ENCODE data around the gene OR2T34. TPM values are rescaled to one million over a fixed set of nuclear protein-coding genes. Genes with fewer than 3 reads are reported as not detected.
A peak's percentile ranks its signal among the peaks of the same experiment; 100 is the strongest.
"Not testable (repeated sequence)": the region's sequence is repeated elsewhere in the genome, so short reads cannot be mapped to it uniquely, and the experiment has no call there.

Gene OR2T34
- polyA plus RNA-seq, result not detected

DNA sequence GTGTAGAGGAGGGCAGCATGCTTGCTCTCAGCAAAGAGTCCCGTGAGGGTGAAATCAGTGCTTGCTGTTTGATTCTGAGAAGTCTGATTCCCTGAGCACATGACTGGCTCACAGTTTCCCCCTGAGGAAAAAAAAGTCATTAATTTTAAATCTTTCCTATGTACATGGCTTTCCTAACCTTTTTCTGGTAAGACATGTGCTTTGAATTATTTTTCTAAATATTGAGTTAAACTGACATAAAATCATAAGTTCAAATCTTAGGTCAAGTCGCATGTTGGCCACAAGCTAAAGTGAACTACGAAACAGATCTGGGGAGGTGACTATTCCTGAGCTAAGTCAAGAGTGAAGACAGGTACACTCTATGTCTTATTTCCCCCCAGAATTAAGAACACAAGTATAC lies at the start of gene OR2T34:
Gene OR2T34, minus strand, starts transcription at position 101 of the 400 bp plus-strand sequence. Its CDS starts 0 bp downstream, at position 101.
- H3K27ac Mint-ChIP-seq, result not testable (repeated sequence)

DNA sequence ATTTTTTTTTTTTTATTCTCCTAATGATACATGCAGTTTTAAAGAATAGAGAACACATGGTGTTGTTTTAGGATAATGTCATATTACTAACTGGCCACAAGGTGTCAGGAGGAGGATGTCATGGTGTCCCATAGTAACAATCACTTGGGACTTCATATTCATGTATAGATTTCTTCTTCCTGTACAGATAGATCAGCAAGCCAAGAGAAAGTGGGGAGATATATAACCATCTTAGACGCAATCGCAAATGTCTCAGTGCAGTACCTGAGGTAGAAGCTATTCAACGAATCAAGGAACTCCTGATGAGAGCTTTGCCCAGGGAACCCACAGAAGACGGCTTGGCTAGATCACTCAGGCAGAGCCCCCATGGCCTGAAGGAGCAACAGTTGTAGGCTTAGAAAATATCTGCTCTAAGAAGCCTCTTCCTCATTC lies 48.0 kb upstream of the OR2T34 start:
- Mint-ChIP-seq H3K9me3 (no peaks in the 10 kb centered on the region), H3K4me3 (peak overlapping the region in 3 of 4 donors; percentile 38 to 57 (median 49)), H3K4me1 (peaks cover 6 to 14% (median 9%) of the 10 kb centered on the region in 3 donors), H3K27me3 (no peaks in the 10 kb centered on the region), H3K27ac (peak overlapping the region; percentile 32 to 88 (median 83)), H3K36me3 (no peaks in the 10 kb centered on the region)

More for the DNA sequence above, at the start of gene OR2T34:
- not testable (repeated sequence) for H3K36me3 Mint-ChIP-seq, H3K9me3 Mint-ChIP-seq, H3K4me1 Mint-ChIP-seq, H3K27me3 Mint-ChIP-seq, H3K4me3 Mint-ChIP-seq

GRCh38 chr1:248621770-248622169 lies 47.2 kb upstream of the OR2T34 start:
- peaks cover 6 to 14% (median 9%) of the 10 kb centered on the region in 3 donors for H3K4me1 Mint-ChIP-seq
- H3K27ac Mint-ChIP-seq, result no peak overlapping the region
- H3K4me3 Mint-ChIP-seq, result no peak overlapping the region

GRCh38 chr1:248618878-248619277 lies 44.3 kb upstream of the OR2T34 start:
- H3K27me3 Mint-ChIP-seq, result no peaks in the 10 kb centered on the region
- H3K36me3 Mint-ChIP-seq, result peaks cover 3% of the 10 kb centered on the region
- H3K9me3 Mint-ChIP-seq, result peaks cover 0 to 1% (median 0%) of the 10 kb centered on the region in 3 donors
- H3K4me3 Mint-ChIP-seq, result no peak overlapping the region
- H3K4me1 Mint-ChIP-seq, result peaks cover 6 to 14% (median 9%) of the 10 kb centered on the region in 3 donors
- no peak overlapping the region for H3K27ac Mint-ChIP-seq

More at GRCh38 chr1:248621770-248622169, 47.2 kb upstream of the OR2T34 start:
- no peaks in the 10 kb centered on the region for H3K36me3 Mint-ChIP-seq
- no peaks in the 10 kb centered on the region for H3K27me3 Mint-ChIP-seq
- peaks cover 0 to 1% (median 0%) of the 10 kb centered on the region in 3 donors for H3K9me3 Mint-ChIP-seq

- Mint-ChIP-seq H3K27me3 (no peaks in the 10 kb centered on the region), H3K4me1 (peaks cover 6 to 14% (median 9%) of the 10 kb centered on the region in 3 donors), H3K9me3 (peaks cover 0 to 1% (median 0%) of the 10 kb centered on the region in 3 donors), H3K36me3 (peaks cover 3% of the 10 kb centered on the region), H3K27ac (no peak overlapping the region), H3K4me3 (no peak overlapping the region)
Observed at GRCh38 chr1:248618119-248618518, 43.6 kb upstream of the OR2T34 start.

DNA sequence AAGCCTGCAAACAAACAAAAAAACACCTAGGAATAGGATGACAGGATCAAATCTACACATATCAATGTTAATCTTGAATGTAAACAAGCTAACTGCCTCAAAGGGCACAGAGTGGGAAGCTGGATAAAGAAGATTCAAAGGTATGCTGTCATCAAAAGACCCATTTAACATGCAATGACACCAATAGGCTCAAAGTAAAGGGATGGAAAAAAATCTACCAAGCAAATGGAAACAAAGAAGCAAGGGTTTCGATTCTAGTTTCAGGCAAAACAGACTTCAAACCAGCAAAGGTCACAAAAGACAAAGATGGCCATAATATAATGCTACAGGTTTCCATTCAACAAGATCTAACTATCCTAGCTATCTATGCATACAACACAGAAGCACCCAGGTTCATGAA lies 39.2 kb upstream of the OR2T34 start:
- Mint-ChIP-seq H3K36me3 (peaks cover 3% of the 10 kb centered on the region), H3K4me1 (peaks cover 0 to 4% (median 2%) of the 10 kb centered on the region in 3 donors), H3K27ac (no peak overlapping the region), H3K4me3 (no peak overlapping the region), H3K27me3 (no peaks in the 10 kb centered on the region), H3K9me3 (peaks cover 0 to 1% (median 0%) of the 10 kb centered on the region in 3 donors)

DNA sequence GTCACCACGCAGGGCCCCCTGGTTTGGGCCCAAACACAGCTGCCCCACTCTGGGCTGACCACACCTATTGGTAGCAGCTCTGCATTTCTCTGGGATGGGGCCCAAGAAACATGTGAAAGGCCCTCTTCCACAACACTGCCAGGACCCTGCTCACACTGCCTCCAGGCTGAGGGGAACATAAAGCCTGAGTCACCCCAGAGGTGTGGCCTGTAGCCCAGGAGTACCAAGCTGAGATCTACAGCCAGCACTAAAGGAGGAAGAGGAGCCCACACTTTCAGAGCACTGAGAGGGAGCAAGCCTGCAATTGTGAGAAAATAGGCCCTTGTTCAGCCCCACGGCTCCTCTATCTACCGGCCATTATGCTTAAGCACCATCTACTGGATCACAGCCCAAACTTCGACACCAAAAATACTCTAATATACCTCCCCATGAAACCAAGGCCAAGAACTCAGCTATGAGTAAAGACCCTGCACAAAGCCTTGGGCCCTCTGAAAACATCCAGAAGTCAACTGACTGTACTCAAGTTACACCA lies 37.4 kb upstream of the OR2T34 start:
- no peak overlapping the region for H3K4me3 Mint-ChIP-seq
- peak overlapping the region in 1 of 3 donors; percentile 6 for H3K27ac Mint-ChIP-seq
- H3K36me3 Mint-ChIP-seq, result peaks cover 3% of the 10 kb centered on the region
- no peaks in the 10 kb centered on the region for H3K4me1 Mint-ChIP-seq
- peaks cover 0 to 1% (median 0%) of the 10 kb centered on the region in 3 donors for H3K9me3 Mint-ChIP-seq
- H3K27me3 Mint-ChIP-seq, result no peaks in the 10 kb centered on the region

DNA sequence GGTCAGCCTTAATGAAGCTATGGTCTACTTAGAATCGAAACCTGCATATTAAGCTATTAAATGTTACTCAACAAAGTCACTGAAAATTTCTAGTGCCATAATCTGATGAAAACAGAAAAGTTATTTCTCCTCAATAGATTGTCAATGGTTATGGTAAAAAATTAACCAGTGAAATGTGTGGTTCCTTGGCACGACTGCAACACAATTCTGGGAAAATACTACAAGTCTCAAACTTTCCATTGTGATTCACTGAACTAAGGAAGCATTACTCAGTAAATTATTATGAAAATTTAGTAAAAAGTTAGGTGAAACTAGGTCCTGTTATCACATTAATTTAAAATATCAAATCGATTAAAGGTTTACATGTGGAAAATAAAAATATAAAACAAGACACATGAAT lies 35.7 kb upstream of the OR2T34 start:
- no peak overlapping the region for H3K27ac Mint-ChIP-seq
- H3K36me3 Mint-ChIP-seq, result peaks cover 3% of the 10 kb centered on the region
- no peak overlapping the region for H3K4me3 Mint-ChIP-seq
- H3K4me1 Mint-ChIP-seq, result no peaks in the 10 kb centered on the region
- H3K27me3 Mint-ChIP-seq, result no peaks in the 10 kb centered on the region
- H3K9me3 Mint-ChIP-seq, result no peaks in the 10 kb centered on the region

DNA sequence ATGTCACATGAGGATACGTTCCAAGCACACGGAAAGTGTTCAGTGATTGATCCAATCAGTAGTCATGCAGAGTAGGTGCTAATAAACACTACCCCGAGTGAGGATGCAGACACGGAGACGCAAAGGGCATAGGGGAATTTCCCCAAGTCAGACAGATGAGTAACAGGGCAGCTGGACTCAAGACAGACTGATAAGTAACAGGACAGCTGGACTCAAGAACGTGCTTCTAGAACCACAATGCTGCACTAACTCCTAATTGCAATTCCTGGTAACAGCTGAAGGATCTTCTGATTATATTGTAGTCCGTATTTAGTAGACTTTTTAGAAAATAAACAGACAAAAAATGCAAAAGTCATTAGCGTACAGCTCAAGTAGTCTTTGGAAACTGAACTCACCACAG lies 24.8 kb upstream of the OR2T34 start:
- peaks cover 0 to 4% (median 4%) of the 10 kb centered on the region in 3 donors for H3K4me1 Mint-ChIP-seq
- peaks cover 0 to 9% (median 0%) of the 10 kb centered on the region in 3 donors for H3K9me3 Mint-ChIP-seq
- H3K27me3 Mint-ChIP-seq, result no peaks in the 10 kb centered on the region
- H3K36me3 Mint-ChIP-seq, result no peaks in the 10 kb centered on the region
- H3K27ac Mint-ChIP-seq, result no peak overlapping the region
- H3K4me3 Mint-ChIP-seq, result no peak overlapping the region

DNA sequence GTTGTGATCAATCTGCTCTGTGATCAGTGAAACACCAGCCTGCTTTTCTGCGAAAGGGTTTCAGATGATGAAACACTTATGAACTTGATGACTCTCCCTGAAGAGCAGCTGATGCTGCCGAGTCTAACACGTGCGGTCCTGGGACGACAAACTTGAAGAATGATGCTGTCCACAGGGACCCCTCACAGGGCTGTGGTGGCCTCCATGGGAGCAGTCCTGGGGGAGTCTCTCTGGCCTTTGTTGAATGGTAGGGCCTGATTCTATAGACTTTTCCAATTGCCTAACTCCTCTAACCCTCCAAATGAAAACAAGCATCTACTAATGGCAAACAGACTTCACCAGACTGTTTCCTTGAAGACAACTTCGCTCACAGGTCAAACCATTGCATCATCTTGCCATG lies 23.0 kb upstream of the OR2T34 start, which contains the start of gene OR2T10:
Gene OR2T10, minus strand, starts transcription at position 112 of the 400 bp plus-strand sequence. CDS start 3,932 bp downstream, outside the sequence.
- Mint-ChIP-seq H3K27me3 (no peaks in the 10 kb centered on the region), H3K36me3 (no peaks in the 10 kb centered on the region), H3K9me3 (peaks cover 0 to 7% (median 0%) of the 10 kb centered on the region in 3 donors), H3K4me3 (no peak within 1 kb of the TSS), H3K27ac (no peak within 1 kb of the TSS), H3K4me1 (peaks cover 0 to 4% (median 4%) of the 10 kb centered on the region in 3 donors)

GRCh38 chr1:248596615-248597014 lies 22.1 kb upstream of the OR2T34 start:
- Mint-ChIP-seq H3K27ac (no peak overlapping the region), H3K9me3 (no peaks in the 10 kb centered on the region), H3K36me3 (no peaks in the 10 kb centered on the region), H3K4me3 (no peak overlapping the region), H3K4me1 (peaks cover 0 to 4% (median 4%) of the 10 kb centered on the region in 3 donors), H3K27me3 (no peaks in the 10 kb centered on the region)

DNA sequence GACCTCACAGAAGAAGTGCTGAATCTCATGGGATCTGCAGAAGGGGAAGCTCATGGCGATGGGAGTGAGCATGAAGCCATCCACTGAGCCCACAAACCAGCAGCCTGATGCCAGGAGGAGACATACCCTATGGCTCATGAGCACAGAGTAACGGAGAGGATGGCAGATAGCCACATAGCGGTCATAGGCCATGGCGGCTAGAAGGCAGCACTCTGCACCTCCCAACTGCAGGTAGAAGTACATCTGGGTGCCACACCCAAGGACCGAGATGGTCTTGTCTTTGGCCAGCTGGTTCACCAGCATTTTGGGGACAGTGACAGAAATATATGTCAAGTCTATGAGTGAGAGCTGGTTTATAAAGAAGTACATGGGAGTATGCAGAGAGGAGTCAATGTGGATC lies 18.7 kb upstream of the OR2T34 start:
- no peak overlapping the region for H3K27ac Mint-ChIP-seq
- no peaks in the 10 kb centered on the region for H3K9me3 Mint-ChIP-seq
- H3K4me3 Mint-ChIP-seq, result no peak overlapping the region
- no peaks in the 10 kb centered on the region for H3K27me3 Mint-ChIP-seq
- H3K4me1 Mint-ChIP-seq, result peaks cover 0 to 4% (median 4%) of the 10 kb centered on the region in 3 donors
- no peaks in the 10 kb centered on the region for H3K36me3 Mint-ChIP-seq

- no peaks in the 10 kb centered on the region for H3K27me3 Mint-ChIP-seq
- H3K36me3 Mint-ChIP-seq, result peaks cover 3% of the 10 kb centered on the region
- H3K27ac Mint-ChIP-seq, result no peak overlapping the region
- H3K9me3 Mint-ChIP-seq, result no peaks in the 10 kb centered on the region
- peaks cover 0 to 4% (median 4%) of the 10 kb centered on the region in 3 donors for H3K4me1 Mint-ChIP-seq
- no peak overlapping the region for H3K4me3 Mint-ChIP-seq
Observed at GRCh38 chr1:248592655-248593054, 18.1 kb upstream of the OR2T34 start.

DNA sequence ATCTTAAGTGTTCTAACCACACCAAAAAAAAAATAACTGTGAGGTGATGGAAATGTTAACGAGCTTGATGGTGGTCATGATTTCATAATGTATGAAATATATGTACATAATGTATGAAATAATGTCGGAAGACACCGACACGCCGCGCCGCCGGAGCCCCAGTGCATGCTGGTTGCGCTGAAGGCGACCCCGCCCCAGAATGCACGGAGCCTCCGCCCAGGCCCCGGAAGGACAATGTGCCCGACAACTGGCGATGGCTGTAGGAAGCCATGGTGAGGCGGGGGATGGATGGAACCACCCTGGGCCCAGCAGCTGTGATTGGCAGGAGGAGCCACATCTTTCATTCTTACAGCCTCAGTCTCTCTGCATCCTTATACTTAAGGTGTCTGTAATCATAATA lies 15.5 kb upstream of the OR2T34 start:
- H3K9me3 Mint-ChIP-seq, result no peaks in the 10 kb centered on the region
- H3K4me1 Mint-ChIP-seq, result no peaks in the 10 kb centered on the region
- no peak overlapping the region for H3K4me3 Mint-ChIP-seq

DNA sequence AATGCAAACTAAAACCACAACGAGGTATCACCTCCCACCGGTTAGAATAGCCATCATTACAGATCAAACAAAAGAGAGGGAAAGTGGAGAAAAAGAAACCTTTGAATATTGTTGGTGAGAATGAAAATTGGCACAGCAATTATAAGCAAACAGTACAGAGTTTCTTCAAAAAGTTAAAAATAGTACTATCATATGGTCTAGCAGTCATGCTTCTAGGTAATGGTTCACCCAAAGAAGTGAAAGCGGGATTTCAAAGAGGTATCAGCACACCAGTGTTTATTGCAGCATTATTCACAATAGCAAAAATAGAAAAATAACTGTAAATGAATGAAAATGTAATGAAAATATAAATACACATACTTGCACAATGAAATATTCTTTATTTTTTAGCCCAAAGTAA lies 14.8 kb upstream of the OR2T34 start:
- Mint-ChIP-seq H3K4me1 (no peaks in the 10 kb centered on the region), H3K36me3 (peaks cover 3% of the 10 kb centered on the region), H3K4me3 (no peak overlapping the region), H3K27ac (no peak overlapping the region), H3K9me3 (peaks cover 0 to 2% (median 0%) of the 10 kb centered on the region in 3 donors), H3K27me3 (no peaks in the 10 kb centered on the region)

More for the DNA sequence above, 15.5 kb upstream of the OR2T34 start:
- H3K36me3 Mint-ChIP-seq, result peaks cover 3% of the 10 kb centered on the region
- no peaks in the 10 kb centered on the region for H3K27me3 Mint-ChIP-seq
- H3K27ac Mint-ChIP-seq, result no peak overlapping the region

DNA sequence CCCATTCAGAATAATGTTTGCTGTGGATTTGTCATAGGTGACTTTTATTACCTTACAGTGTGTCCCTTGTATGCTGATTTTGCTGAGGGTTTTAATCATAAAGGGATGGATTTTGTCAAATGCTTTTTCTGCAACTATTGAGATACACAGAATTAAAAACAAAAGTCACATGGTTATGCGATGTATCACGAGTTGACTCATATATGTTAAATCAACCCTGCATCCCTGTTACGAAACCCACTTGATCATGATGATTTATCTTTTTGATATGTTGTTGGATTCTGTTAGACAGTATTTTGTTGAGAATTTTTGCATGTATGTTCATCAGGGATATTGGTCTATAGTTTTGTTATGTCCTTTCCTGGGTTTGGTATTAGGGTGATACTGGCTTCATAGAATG lies 10.7 kb upstream of the OR2T34 start:
- Mint-ChIP-seq H3K4me3 (no peak overlapping the region), H3K9me3 (peaks cover 0 to 2% (median 0%) of the 10 kb centered on the region in 3 donors), H3K27ac (no peak overlapping the region), H3K4me1 (peaks cover 0 to 1% (median 0%) of the 10 kb centered on the region in 3 donors), H3K36me3 (peaks cover 3% of the 10 kb centered on the region), H3K27me3 (no peaks in the 10 kb centered on the region)
